Activated CD4-positive, alpha-beta T cell treated with anti-CD3 and anti-CD28 coated beads, Interleukin-10, Interleukin-2, amounts not matched to agents 100 ng/mL and 50 ng/mL, durations not matched to agents 16 hours and 8 hours (primary cell): ENCODE results near the gene C16orf74.

Source experiments
- DNase-seq: peaks from one replicate; pipeline ENCODE4 v3.0.0-alpha.2; 2020

Gene C16orf74

DNA sequence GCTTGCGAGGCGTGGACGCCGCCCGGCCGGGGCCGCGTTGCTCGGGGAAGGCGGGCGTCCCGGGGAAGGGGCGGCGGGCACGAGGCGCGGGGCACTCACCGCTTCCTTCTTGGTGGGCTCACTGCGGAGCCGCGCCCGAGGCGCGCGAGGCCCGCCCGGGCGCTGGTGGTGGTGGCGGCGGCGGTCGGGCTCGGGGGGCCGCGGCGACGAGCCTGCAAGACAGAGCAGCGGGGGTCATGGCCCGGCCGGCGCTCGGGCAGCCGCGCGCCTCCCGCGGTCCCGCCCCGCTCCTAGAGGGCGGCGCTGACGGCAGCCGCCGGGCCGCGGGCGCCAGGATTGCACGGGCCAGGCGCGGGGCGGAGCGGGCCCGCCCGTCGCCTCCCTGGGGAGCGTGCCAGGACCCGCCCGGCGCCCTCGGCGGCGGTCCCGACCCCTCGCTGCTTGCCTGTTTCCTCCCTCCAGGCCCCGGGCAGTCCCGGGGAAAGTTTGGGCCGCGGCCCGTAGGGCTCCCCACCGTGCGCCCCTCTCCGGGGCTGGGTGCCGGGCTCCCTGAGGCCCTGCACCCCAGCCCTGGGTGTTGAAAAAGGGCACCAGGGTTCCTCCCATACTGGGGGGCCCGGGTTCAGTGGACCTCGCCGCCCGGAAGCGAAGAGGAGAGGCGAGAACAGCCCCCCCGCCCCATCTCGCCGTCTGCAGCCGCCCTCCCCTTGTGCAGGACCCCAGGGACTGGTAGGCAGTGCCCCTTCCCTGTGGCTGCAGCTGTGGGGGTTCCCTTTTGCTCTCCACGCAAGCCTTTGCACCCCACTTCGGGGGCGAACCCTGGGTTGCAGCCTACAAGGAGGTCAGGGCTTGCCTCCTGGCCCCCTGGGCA lies at the start of gene C16orf74:
Gene C16orf74 (minus strand): TSS at position 270 of the 871 bp plus-strand sequence. CDS start 15,879 bp downstream, outside the sequence.
- DNase-seq, result peak; percentile 18

DNA sequence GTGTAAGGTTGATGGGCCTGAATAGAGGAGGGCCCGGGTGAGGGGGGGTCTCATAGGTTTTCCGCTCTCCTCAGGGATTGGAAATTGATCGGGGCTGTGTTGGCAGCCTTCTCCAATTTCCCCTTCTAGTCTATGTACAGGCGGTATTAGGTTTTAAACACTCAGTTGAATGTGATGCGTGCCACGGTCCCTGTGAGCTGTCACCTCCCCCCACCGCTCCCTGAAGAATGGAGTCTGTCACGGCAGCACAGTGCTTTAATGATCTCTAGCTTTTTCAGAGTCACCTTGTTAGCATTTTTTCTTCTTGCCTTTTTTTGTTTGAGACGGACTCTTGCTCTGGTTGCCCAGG lies 49.4 kb upstream of the C16orf74 start:
- peak; percentile 8 for DNase-seq

GRCh38 chr16:85799497-85800320 lies 48.8 kb upstream of the C16orf74 start, which contains the start of the genes COX4I1 and EMC8:
TSS of gene COX4I1 (plus strand) at chr16:85799695. CDS start at chr16:85801206, 1,511 bp downstream.
TSS of gene EMC8 (minus strand) at chr16:85799544. CDS start at chr16:85799295, 249 bp downstream.
- peak; percentile 95 for DNase-seq

DNA sequence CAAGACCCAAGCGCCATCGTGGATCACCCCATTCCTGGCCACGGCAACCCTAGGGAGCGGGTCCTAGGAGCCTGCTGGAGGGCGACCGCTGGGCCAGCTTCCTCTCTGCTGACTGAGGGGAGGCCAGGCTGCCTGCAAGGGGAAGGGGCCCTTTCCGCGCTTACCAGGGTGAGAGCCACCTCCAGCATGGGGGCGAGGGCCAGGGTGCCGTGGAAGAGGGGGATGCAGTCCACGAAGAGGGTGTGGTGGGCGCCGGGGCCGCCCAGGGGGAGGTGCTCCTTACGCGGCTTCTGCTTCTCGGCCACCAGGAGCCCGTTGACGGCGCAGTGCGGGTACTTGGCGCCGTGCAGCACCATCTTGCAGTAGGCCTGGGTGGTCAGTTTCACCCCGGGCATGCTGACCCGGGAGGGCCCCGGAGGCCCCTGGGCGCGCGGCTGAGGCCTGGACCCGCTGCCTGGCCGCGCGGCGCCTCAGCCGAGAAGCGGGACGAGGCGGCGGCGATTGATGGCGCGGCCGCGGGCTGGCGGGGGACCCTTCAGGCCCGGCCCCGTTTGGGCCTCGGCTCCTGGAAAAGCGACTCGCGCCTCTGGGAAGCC lies 48.1 kb upstream of the C16orf74 start:
- peak; percentile 31 for DNase-seq

DNA sequence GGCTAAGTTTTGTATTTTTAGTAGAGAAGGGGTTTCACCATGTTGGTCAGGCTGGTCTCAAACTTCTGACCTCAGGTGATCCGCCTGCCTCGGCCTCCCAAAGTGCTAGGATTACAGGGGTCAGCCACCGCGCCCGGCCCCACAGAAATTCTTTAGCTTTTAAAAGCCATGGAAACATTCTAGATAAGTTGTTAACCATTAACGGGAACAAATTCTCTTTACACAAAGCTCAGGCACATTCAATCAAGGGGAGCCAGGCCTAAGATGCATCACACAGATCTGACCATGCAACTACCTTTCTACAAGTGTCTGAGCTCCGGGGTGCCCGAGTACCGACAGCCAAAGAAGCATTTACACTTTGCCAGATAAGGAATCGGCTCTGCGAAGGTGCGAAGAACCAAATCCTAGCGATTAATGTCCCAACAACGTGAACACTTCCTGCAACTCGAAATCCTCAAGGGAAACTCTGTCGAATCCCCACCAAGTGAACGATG lies 47.4 kb upstream of the C16orf74 start:
- no peak for DNase-seq

- no peak for DNase-seq
Observed at GRCh38 chr16:85796599-85796998, 45.7 kb upstream of the C16orf74 start.

GRCh38 chr16:85796152-85796551 lies 45.3 kb upstream of the C16orf74 start:
- DNase-seq, result no peak

DNA sequence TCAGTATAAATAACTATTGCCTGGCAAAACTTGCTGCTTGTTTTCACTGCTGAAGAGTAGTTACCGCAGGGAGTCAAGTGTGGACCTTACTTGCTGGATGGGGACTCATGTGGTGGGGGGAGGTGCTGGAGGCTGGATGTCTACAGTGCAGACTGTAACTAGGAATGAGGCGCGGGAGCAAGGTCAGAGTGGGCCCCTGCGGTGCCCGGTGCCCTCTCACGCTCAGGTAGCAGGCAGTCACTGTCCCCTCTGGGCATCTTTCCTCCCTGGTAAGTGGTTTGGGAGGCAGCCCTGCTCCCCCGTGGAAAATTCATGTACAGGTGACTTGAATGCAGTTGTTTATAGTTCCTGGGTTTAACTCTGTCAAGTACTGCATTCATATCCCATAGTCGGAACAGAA lies 43.8 kb upstream of the C16orf74 start:
- no peak for DNase-seq

- DNase-seq, result no peak
Observed at GRCh38 chr16:85793662-85794298, 42.9 kb upstream of the C16orf74 start.

GRCh38 chr16:85789773-85790172 lies 38.9 kb upstream of the C16orf74 start:
- no peak for DNase-seq

- DNase-seq, result no peak
Observed at GRCh38 chr16:85788819-85789218, 37.9 kb upstream of the C16orf74 start.

- no peak for DNase-seq
Observed at GRCh38 chr16:85785927-85786326, 35.0 kb upstream of the C16orf74 start.

DNA sequence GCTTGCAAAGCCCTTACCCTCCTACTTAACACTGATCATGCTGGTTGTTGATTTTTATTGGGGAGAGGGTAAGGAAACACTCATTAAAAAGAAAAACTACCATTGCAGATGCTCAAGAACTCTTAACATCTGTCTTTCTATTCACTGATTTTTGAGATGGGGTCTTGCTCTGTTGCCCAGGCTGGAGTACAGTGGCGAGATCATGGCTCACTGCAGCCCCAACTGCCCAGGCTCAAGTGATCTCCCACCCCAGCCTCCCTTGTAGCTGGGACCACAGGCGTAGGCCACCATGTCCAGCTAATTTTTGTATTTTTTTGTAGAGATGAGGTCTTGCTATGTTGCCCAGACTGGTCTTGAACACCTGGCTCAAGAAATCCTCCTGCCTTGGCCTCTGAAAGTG lies 33.9 kb upstream of the C16orf74 start:
- DNase-seq, result no peak

DNA sequence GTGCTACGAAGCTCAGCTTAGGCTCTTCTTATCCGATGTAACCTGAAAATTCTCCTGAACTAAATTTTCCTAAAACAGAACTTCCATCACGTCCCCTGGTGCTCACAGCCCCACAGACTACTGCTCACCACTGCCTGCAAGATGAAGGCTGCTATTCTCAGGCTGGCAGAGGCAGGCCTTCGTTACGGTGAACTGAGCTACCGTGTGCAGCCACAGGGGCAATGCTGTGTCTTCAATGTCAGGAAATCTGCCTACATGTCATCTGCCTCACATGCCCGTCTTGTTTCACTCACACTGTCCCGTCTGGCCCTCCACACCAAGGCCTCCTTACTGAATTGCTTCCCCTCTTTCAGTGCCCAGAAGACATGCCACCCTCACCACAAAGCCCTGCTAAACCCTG lies 32.5 kb upstream of the C16orf74 start:
- DNase-seq, result no peak

GRCh38 chr16:85782451-85782850 lies 31.6 kb upstream of the C16orf74 start:
- DNase-seq, result no peak

- no peak for DNase-seq
Observed at GRCh38 chr16:85781695-85782370, 30.9 kb upstream of the C16orf74 start.

DNA sequence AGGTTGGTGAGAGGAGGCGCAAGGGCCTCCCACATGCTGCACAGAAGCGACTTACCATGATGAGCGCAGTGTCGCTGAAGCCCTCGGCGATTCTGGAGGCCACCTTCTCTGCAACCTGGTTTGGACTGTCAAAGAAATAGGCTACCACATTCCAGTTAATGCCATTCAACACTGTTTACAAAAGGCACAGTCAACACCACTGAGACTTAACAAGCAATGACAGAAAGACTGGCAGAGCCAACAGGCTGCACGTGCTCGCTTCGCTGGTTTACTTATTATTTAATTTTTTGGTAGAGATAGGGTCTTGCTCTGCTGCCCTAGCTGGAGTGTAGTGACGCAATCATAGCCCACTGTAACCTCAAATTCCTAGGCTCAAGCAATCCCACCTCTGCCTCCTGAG lies 30.3 kb upstream of the C16orf74 start:
- no peak for DNase-seq

DNA sequence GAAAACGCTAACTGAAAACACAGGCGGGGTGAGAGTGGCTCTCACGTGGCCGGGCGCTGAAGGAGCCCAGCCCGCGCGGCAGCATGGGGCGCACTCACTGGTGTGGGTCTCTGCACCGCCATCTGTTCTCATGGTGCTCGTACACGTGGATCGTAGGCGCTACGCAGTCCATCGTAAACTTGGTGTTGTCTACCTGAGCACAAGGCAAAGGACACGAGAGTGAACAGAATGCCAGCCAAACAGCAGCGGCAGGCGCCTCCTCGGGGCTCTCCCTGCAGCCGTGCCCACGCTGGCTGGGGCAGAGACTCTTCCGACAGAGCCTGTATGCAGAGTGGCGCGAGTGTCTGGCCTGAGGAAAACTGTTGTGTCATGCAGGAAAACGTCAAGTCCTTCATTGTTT lies 29.4 kb upstream of the C16orf74 start:
- DNase-seq, result no peak

DNA sequence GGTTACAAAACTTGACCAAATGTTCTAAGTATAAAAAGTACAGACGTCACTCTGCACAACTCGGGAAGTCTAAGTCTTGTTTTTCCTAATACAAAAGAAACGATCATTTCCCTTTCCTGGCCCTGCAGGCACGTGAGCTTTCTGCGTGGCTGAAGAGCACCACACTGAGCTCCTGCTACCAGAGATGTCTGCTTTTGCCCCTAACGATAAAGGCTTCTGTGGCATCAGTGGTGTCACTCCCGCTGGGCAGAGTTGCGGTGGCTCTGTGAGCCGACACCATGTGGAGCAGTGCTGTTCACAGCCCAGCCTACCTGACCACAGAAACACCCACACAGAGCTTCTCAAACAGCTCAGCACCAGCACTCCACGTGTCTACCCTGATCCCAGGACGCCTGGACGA lies 28.0 kb upstream of the C16orf74 start:
- DNase-seq, result peak; percentile 61

- no peak for DNase-seq
Observed at GRCh38 chr16:85777583-85778310, 26.9 kb upstream of the C16orf74 start.

- no peak for DNase-seq
Observed at GRCh38 chr16:85774811-85775210, 23.9 kb upstream of the C16orf74 start.
